Renal cortical epithelial cell (primary cell): Measurements from ENCODE around the gene RYR3. TPM values are rescaled to one million over a fixed set of nuclear protein-coding genes. Genes with fewer than 3 reads are reported as not detected.
A peak's percentile ranks its signal among the peaks of the same experiment; 100 is the strongest.

ENCODE experiments used
- DNase-seq: peaks from one replicate; pipeline ENCODE4 v3.0.0-alpha.2; 2011; ENCODE audit warnings: low read depth
- total RNA-seq: library from RNA; depleted of rRNA; stranded (reverse); fragments of >200 nt; gene quantifications from 2 replicates; pipeline ENCODE4 v1.2.3, GENCODE V29; 2014

Gene RYR3
- total RNA-seq, 1 donor from 2014 or later, result 2.7 TPM

GRCh38 chr15:33320017-33320416 is 9.2 kb downstream of the RYR3 start:
- no peak for DNase-seq

GRCh38 chr15:33322091-33322490 is 11.3 kb downstream of the RYR3 start:
- no peak for DNase-seq

GRCh38 chr15:33324609-33325008 is 13.8 kb downstream of the RYR3 start:
- DNase-seq, result no peak

- DNase-seq, result no peak
Observed at GRCh38 chr15:33326908-33327307, 16.1 kb downstream of the RYR3 start.

- DNase-seq, result no peak
Observed at GRCh38 chr15:33328106-33328505, 17.3 kb downstream of the RYR3 start.

GRCh38 chr15:33329457-33329856 is 18.7 kb downstream of the RYR3 start:
- no peak for DNase-seq

GRCh38 chr15:33330931-33331330 is 20.2 kb downstream of the RYR3 start:
- DNase-seq, result no peak

GRCh38 chr15:33341953-33342352 is 31.2 kb downstream of the RYR3 start:
- DNase-seq, result no peak

GRCh38 chr15:33343275-33343674 is 32.5 kb downstream of the RYR3 start:
- no peak for DNase-seq

- no peak for DNase-seq
Observed at GRCh38 chr15:33344111-33344510, 33.3 kb downstream of the RYR3 start.

- DNase-seq, result no peak
Observed at GRCh38 chr15:33344530-33344929, 33.8 kb downstream of the RYR3 start.

GRCh38 chr15:33354411-33354810 is 43.6 kb downstream of the RYR3 start:
- DNase-seq, result no peak

GRCh38 chr15:33357845-33358244 is 47.1 kb downstream of the RYR3 start:
- peak; percentile 45 for DNase-seq

GRCh38 chr15:33358306-33358705 is 47.5 kb downstream of the RYR3 start:
- peak; percentile 68 for DNase-seq

GRCh38 chr15:33360886-33361285 is 50.1 kb downstream of the RYR3 start:
- no peak for DNase-seq

- no peak for DNase-seq
Observed at GRCh38 chr15:33369941-33370622, 59.3 kb downstream of the RYR3 start.

GRCh38 chr15:33370623-33371020 is 59.9 kb downstream of the RYR3 start:
- DNase-seq, result no peak

- no peak for DNase-seq
Observed at GRCh38 chr15:33371159-33371558, 60.4 kb downstream of the RYR3 start.

GRCh38 chr15:33374226-33374914 is 63.6 kb downstream of the RYR3 start:
- no peak for DNase-seq

- DNase-seq, result no peak
Observed at GRCh38 chr15:33375236-33375635, 64.5 kb downstream of the RYR3 start.

GRCh38 chr15:33377204-33377603 is 66.4 kb downstream of the RYR3 start:
- no peak for DNase-seq

GRCh38 chr15:33378866-33379480 is 68.2 kb downstream of the RYR3 start:
- DNase-seq, result peak; percentile 7

- no peak for DNase-seq
Observed at GRCh38 chr15:33380406-33380805, 69.6 kb downstream of the RYR3 start.
